GM12873 (cell line): ENCODE measurements around the gene CENPX.

Experiments
- CTCF ChIP-seq: IDR thresholded peaks from 2 replicates; pipeline ENCODE4 v1.5.1; 2012; ENCODE audit warnings: low read depth, mild to moderate bottlenecking, moderate library complexity, low read length, control low read depth; ENCODE audit not compliant: insufficient read depth; ENCODE audit errors: missing control alignments

Gene CENPX

GRCh38 chr17:82014971-82015310, 7.7 kb downstream of the CENPX start:
- no peak for TF ChIP-seq CTCF

- TF ChIP-seq CTCF = no peak
These were observed 8.2 kb downstream of the CENPX start for GRCh38 chr17:82014432-82014831.

GRCh38 chr17:82013772-82014321, 8.8 kb downstream of the CENPX start:
- TF ChIP-seq CTCF = no peak

- TF ChIP-seq CTCF = no peak
These were observed 9.3 kb downstream of the CENPX start for GRCh38 chr17:82013341-82013740.

GRCh38 chr17:82012640-82013295, 9.9 kb downstream of the CENPX start:
- no peak for TF ChIP-seq CTCF

- TF ChIP-seq CTCF = no peak
These were observed 10.4 kb downstream of the CENPX start for GRCh38 chr17:82012261-82012639.

- TF ChIP-seq CTCF = no peak
These were observed 11.0 kb downstream of the CENPX start for GRCh38 chr17:82011617-82012187.
